GM12878 (cell line): ENCODE data around the gene TGFB1. TPM values are rescaled to one million over a fixed set of nuclear protein-coding genes. Genes with fewer than 3 reads are reported as not detected.
A peak's percentile ranks its signal among the peaks of the same experiment; 100 is the strongest.

Experiments
- ASH2L ChIP-seq: fragments of 300-600, 200-600 bp; sonication (generic); IDR thresholded peaks from 2 replicates; pipeline ENCODE4 v1.6.1; 2017; ENCODE audit warnings: low read depth, mild to moderate bottlenecking, borderline replicate concordance
- BHLHE40 ChIP-seq, 2 experiments: fragments of 450-650 bp in 1 of 2; IDR thresholded peaks; 2 replicates each; pipeline ENCODE4 v1.6.1; 2011 to 2017; ENCODE audit warnings: low read depth in 2 of 2, borderline replicate concordance in 1 of 2, improper control_type of control experiment in 1 of 2, low read length in 1 of 2, mild to moderate bottlenecking in 1 of 2
- CUX1 ChIP-seq: IDR thresholded peaks from 2 replicates; pipeline ENCODE4 v1.6.1; 2012; ENCODE audit warnings: improper control_type of control experiment, low read depth, low read length; ENCODE audit not compliant: insufficient replicate concordance
- EZH2 ChIP-seq: IDR thresholded peaks from 2 replicates; pipeline ENCODE4 v1.6.1; 2012; ENCODE audit warnings: low read depth, mild to moderate bottlenecking, control low read depth, inconsistent platforms, low read length, borderline replicate concordance; ENCODE audit not compliant: control insufficient read depth
- GATAD2B ChIP-seq: fragments of 450-650 bp; conservative IDR thresholded peaks from 2 replicates; pipeline ENCODE4 v1.6.1; 2017; ENCODE audit warnings: low read depth, mild to moderate bottlenecking, moderate library complexity
- HSF1 ChIP-seq: fragments of 150-350 bp; IDR thresholded peaks from 2 replicates; pipeline ENCODE4 v1.6.1; 2014; ENCODE audit warnings: mild to moderate bottlenecking, low read depth, low read length
- NR2C1 ChIP-seq: fragments of 450-650 bp; IDR thresholded peaks from 2 replicates; pipeline ENCODE4 v1.6.1; 2017; ENCODE audit warnings: antibody characterized with exemption, mild to moderate bottlenecking, moderate library complexity
- NR2F1 ChIP-seq: fragments of 450-650 bp; conservative IDR thresholded peaks from 2 replicates; pipeline ENCODE4 v1.6.1; 2017; ENCODE audit warnings: mild to moderate bottlenecking
- PAX8 ChIP-seq: fragments of 450-650 bp; IDR thresholded peaks from 2 replicates; pipeline ENCODE4 v1.6.1; 2017; ENCODE audit warnings: mild to moderate bottlenecking, moderate library complexity
- POLR2AphosphoS5 ChIP-seq: IDR thresholded peaks from 2 replicates; pipeline ENCODE4 v1.6.1; 2011; ENCODE audit warnings: mild to moderate bottlenecking, low read length, inconsistent platforms
- RB1 ChIP-seq: fragments of 450-650 bp; formaldehyde crosslinking; IDR thresholded peaks from 2 replicates; pipeline ENCODE4 v1.6.1; 2017; ENCODE audit warnings: mild to moderate bottlenecking, borderline replicate concordance
- RFX5 ChIP-seq: IDR thresholded peaks from 2 replicates; pipeline ENCODE4 v1.6.1; 2011; ENCODE audit warnings: low read depth, low read length, improper control_type of control experiment
- SIN3A ChIP-seq: IDR thresholded peaks from 2 replicates; pipeline ENCODE4 v1.6.1; 2012; ENCODE audit warnings: low read depth, low read length, improper control_type of control experiment
- SIX5 ChIP-seq: IDR thresholded peaks from 2 replicates; pipeline ENCODE4 v1.6.1; 2011; ENCODE audit warnings: mild to moderate bottlenecking, low read depth, low read length, moderate library complexity; ENCODE audit not compliant: severe bottlenecking
- SMAD5 ChIP-seq: IDR thresholded peaks from 2 replicates; pipeline ENCODE4 v1.6.1; 2016; ENCODE audit warnings: antibody characterized with exemption, low read depth
- SREBF1 ChIP-seq: IDR thresholded peaks from 2 replicates; pipeline ENCODE4 v1.6.1; 2012; ENCODE audit warnings: mild to moderate bottlenecking, low read length
- STAT3 ChIP-seq: IDR thresholded peaks from 2 replicates; pipeline ENCODE4 v1.6.1; 2011; ENCODE audit warnings: low read depth, low read length, improper control_type of control experiment
- SUPT20H ChIP-seq: IDR thresholded peaks from 2 replicates; pipeline ENCODE4 v1.6.1; 2011; ENCODE audit warnings: low read depth, mild to moderate bottlenecking, low read length, moderate library complexity, borderline replicate concordance; ENCODE audit not compliant: control insufficient read depth
- TARDBP ChIP-seq: IDR thresholded peaks from 2 replicates; pipeline ENCODE4 v1.6.1; 2016; ENCODE audit warnings: borderline replicate concordance
- ZBTB4 ChIP-seq: fragments of 450-650 bp; formaldehyde crosslinking; IDR thresholded peaks from 2 replicates; pipeline ENCODE4 v1.4.0; 2022; ENCODE audit warnings: mild to moderate bottlenecking, moderate library complexity
- ZNF384 ChIP-seq: IDR thresholded peaks from 2 replicates; pipeline ENCODE4 v1.6.1; 2012; ENCODE audit warnings: low read depth, mild to moderate bottlenecking, low read length, improper control_type of control experiment, borderline replicate concordance
- polyA plus RNA-seq, 11 experiments: library from polyadenylated mRNA; depleted of rRNA in 4 of 11; unstranded in 6 of 11; stranded (reverse) in 5 of 11; fragments of >200 nt; fragmentation: Nextera tagmentation in 4 of 11; fragmentation: Illumina TruSeq in 1 of 11; extraction: Ambion mirVana in 4 of 11; extraction: Trizol in 1 of 11; gene quantifications; 1 replicate in 1 of 11; 2 replicates in 10 of 11; pipeline versions ENCODE4 v1.2.1 to v1.2.3, GENCODE V29; 2011 to 2016; ENCODE audit warnings: inconsistent platforms in 2 of 11, missing spikeins in 2 of 11, low read depth in 1 of 11
- total RNA-seq, 4 experiments: library from RNA; depleted of rRNA in 3 of 4; stranded (reverse); fragments of >200 nt in 3 of 4; fragmentation: Illumina TruSeq in 1 of 4; extraction: Trizol in 1 of 4; gene quantifications; 2 replicates each; pipeline versions ENCODE4 v1.2.1 to v1.2.3, GENCODE V29; 2013 to 2021

TGFB1 gene
- total and polyA plus RNA-seq, 10 of the 15 experiments (the other 5 are each of a cell fraction or from before 2014, with no cell fraction given): 0.23 to 120 (median 10.9) TPM

- no peak for TF ChIP-seq STAT3
- TF ChIP-seq SMAD5: no peak
- TF ChIP-seq HSF1: no peak
- no peak for TF ChIP-seq RFX5
- no peak for TF ChIP-seq CUX1
- no peak for TF ChIP-seq ZNF384
- TF ChIP-seq NR2F1: 0 out of 2 replicates have a peak, but pooled peaks have one; percentile 44
- TF ChIP-seq SIN3A: no peak
- TF ChIP-seq TARDBP: no peak
- TF ChIP-seq SIX5: no peak
- no peak for TF ChIP-seq ASH2L
- no peak for TF ChIP-seq BHLHE40 (IDR thresholded peaks at IDR 0.05; ENCODE audit: borderline replicate concordance in 1 of 2, low read depth in 2 of 2, low read length in 1 of 2)
- TF ChIP-seq POLR2AphosphoS5: no peak
- TF ChIP-seq NR2C1: 0 out of 2 replicates have a peak, but pooled peaks have one; percentile 32
- TF ChIP-seq GATAD2B: no peak
- TF ChIP-seq RB1: no peak
- no peak for TF ChIP-seq SUPT20H
- no peak for TF ChIP-seq ZBTB4 (CRISPR knock-in tag)
- TF ChIP-seq PAX8: no peak
- no peak for TF ChIP-seq EZH2
- TF ChIP-seq SREBF1: no peak
These were observed 24.4 kb upstream of the TGFB1 start (continued) for GRCh38 chr19:41377977-41378709.
